ENCODE data around the gene ALPG.
"Not testable (repeated sequence)": the region's sequence is repeated elsewhere in the genome, so short reads cannot be mapped to it uniquely, and the experiment has no call there.

ALPG gene

DNA sequence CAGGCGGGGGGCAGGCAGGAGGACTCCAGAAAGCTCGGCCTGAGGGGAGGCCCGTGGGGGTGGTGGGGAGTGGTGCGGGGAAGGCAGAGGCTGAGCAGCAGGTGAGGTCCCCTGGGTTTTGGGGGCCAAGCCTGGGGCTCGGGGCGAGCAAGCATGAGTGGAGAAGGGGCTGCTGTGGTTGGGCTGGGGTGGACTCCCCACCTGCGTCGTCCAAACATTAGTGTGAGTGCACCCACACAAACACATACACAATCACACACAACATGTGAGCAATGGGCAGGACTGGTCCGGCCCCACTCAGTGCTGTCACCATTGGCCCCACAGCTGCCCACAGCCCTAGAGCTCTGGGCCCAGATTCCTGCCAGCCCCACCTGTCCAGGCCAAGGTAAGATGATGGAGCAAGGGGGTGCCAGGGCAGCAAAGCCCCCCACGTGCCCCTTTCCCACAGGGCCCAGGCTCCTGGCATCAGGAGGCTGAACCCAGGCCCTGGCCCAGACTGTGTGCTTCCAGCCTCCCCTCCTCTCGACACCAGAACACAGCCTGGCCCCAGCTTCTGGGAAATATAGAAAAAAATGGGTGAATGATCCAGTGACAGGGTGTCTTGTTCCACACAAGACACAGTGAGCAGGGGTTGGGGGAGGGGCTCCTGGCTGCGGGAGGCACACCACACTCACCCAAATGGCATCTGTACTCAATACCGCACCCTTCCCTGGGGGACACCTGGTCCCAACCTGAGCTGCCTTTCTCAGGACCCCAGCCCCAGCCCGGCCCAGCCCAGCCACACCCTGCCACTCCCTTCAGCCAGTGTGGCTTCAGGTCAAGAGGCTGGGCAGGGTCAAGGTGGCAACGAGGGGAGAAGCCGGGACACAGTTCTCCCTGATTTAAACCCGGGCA, 28.6 kb upstream of the ALPG start:
- DNase-seq = peak; percentile 81

DNA sequence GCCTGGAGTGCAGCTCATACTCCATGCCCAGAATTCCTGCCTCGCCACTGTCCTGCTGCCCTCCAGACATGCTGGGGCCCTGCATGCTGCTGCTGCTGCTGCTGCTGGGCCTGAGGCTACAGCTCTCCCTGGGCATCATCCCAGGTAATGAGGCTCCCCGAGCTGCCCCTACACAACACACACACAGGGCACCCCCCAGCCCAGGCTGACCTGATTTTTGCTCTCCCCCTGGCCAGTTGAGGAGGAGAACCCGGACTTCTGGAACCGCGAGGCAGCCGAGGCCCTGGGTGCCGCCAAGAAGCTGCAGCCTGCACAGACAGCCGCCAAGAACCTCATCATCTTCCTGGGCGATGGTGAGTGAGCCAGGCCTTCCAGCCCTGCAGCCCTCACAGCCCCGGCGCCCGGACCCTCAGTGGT, 27.9 kb upstream of the ALPG start, which contains the start of gene ALPP:
Gene ALPP, plus strand, starts transcription at position 17 of the 417 bp plus-strand sequence. Its CDS starts 52 bp downstream, at position 69.
- DNase-seq = not testable (repeated sequence)

DNA sequence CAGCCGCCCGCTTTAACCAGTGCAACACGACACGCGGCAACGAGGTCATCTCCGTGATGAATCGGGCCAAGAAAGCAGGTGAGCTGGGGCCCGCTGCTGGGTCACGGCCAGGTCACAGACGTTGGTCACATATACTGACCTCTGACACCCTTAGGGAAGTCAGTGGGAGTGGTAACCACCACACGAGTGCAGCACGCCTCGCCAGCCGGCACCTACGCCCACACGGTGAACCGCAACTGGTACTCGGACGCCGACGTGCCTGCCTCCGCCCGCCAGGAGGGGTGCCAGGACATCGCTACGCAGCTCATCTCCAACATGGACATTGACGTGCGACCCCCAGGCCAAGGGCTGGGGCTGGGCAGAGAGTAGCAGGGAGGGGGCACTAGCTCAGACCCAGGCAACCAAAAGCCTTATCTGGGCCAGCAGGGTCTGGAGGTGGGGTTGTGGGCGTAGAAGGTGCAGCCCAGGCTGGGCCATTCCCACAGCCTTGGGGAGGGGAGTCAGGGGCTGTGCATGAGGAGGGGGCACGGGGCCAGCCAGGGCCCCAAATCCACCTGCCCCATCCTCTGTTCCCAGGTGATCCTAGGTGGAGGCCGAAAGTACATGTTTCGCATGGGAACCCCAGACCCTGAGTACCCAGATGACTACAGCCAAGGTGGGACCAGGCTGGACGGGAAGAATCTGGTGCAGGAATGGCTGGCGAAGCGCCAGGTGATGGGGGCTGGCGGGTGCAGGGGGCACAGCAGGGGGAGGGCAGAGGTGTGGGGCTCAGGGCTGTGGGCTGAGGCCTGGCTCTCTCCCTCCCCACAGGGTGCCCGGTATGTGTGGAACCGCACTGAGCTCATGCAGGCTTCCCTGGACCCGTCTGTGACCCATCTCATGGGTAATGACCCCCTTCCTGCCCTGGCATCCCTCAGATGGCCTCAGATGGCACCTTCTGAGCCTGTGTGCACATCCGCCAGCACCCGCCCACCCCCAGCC, 26.7 kb upstream of the ALPG start:
- DNase-seq = not testable (repeated sequence)

DNA sequence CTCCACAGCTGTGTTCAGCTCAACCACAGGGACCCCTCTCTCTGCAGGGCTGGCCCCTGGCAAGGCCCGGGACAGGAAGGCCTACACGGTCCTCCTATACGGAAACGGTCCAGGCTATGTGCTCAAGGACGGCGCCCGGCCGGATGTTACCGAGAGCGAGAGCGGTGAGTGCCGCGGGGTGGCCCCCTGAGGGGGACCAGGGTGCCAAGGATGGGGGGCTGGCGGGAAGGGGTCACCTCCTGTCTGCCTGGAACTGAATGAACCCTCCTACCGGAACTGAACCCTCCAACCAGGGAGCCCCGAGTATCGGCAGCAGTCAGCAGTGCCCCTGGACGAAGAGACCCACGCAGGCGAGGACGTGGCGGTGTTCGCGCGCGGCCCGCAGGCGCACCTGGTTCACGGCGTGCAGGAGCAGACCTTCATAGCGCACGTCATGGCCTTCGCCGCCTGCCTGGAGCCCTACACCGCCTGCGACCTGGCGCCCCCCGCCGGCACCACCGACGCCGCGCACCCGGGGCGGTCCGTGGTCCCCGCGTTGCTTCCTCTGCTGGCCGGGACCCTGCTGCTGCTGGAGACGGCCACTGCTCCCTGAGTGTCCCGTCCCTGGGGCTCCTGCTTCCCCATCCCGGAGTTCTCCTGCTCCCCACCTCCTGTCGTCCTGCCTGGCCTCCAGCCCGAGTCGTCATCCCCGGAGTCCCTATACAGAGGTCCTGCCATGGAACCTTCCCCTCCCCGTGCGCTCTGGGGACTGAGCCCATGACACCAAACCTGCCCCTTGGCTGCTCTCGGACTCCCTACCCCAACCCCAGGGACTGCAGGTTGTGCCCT, 25.2 kb upstream of the ALPG start:
- not testable (repeated sequence) for DNase-seq

DNA sequence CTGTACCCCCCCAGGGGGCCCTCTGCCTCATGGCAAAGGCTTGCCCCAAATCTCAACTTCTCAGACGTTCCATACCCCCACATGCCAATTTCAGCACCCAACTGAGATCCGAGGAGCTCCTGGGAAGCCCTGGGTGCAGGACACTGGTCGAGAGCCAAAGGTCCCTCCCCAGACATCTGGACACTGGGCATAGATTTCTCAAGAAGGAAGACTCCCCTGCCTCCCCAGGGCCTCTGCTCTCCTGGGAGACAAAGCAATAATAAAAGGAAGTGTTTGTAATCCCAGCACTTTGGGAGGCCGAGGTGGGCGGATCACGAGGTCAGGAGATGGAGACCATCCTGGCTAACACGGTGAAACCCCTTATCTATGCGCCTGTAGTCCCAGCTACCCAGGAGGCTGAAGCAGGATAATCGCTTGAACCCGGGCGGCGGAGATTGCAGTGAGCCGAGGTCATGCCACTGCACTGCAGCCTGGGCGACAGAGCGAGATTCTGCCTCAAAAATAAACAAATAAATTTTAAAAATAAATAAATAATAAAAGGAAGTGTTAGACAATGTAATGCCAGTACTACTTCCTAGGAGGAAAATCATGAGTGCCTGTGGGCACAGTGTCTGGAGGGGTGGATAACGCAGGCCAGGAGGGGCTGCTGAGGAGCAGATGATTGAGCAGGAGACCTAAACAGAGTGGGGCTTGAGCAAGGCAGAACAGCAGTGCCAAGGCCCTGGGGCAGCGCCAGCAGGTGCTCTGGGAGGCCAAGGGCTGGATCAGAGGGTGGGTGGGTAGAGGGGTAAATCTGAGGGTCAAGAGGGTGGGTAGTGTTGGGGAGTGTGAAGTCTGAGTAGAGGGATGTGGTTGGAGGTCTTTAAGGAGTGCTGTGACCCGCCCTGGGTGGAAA, 24.1 kb upstream of the ALPG start:
- DNase-seq = no peak

DNA sequence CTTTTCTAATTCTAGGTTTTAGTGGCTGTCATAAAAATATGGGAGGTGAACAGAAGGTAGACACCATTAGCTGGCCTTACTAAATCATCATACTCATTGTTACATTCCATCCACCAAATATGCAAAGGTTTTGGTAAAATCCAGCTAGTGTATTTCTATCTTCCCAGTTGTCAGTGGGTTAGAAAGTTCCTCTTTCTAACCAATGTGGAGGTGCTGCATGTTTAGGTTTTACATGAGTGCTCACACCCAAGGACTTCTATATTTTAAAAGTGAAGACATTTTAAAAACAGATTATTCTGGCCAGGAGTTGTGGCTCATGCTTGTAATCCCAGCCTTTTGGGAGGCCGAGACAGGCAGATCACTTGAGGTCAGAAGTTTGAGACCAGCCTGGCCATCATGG, 22.2 kb upstream of the ALPG start:
- DNase-seq = no peak

DNA sequence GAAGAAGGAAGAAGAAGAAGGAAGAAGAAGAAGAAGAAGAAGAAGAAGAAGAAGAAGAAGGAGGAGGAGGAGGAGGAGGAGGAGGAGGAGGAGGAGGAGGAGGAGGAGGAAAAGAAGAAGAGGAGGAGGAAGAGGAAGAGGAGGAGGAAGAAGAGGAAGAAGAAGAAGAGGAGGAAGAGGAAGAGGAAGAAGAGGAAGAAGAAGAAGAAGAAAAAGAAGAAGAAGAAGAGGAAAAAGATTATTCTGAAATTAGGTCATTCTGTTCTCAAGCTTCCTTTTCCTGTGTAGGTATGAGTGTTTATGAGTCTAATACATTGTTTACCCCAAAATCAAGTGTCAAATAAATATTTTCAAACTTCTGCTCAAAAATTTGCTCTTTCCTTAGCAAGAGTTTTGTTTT, 21.6 kb upstream of the ALPG start:
- not testable (repeated sequence) for DNase-seq

DNA sequence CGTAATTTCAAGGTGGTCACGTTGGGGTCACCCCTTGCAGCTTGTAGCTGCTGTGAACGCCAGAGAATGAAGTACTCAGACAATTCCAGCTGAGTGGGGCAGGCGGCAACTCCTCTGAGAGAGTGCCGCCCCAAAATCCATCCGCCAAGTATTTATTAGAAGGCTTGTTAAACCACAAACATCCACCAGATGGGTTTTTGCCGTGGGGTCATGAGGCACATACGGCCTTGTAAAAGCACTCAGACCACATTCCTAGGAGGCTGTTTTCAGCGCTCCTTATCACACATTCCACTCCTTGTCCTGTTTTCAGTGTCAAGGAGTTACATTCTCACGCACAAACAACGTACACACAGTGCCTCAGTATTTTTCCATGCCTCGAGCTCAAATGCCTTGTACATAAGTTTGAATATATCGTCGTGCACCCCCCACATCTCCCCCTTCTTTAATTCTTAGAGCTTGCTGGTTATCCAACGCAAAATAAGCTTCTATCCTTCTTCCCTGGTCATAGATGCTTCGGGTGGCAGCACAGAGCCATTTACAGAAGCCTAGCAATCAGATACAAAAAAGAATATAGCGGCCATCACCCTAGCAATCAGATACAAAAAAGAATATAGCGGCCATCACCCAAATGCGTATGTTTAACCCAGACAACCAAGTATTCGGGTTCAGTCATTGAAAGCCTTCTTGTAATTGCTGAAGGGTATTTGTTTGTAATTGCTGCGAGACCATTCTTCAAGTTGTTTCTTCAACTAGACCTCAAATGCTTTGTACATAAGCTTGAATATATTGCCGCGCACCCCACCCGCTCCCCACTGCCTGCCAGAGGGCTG, 20.8 kb upstream of the ALPG start:
- DNase-seq = peak; percentile 98

DNA sequence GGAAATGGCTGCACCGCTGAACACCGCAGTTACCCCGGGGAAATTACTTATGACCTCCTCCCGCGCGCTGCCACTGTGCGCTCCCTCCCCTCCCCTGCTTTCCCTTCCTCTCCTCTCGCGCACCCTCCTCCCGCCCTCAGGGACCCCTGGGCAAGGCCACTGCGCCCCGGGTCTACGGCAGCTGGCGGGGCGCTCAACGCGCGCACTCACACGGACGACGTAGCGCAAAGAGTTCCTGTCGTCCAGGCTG, 20.2 kb upstream of the ALPG start:
- peak; percentile 81 for DNase-seq

DNA sequence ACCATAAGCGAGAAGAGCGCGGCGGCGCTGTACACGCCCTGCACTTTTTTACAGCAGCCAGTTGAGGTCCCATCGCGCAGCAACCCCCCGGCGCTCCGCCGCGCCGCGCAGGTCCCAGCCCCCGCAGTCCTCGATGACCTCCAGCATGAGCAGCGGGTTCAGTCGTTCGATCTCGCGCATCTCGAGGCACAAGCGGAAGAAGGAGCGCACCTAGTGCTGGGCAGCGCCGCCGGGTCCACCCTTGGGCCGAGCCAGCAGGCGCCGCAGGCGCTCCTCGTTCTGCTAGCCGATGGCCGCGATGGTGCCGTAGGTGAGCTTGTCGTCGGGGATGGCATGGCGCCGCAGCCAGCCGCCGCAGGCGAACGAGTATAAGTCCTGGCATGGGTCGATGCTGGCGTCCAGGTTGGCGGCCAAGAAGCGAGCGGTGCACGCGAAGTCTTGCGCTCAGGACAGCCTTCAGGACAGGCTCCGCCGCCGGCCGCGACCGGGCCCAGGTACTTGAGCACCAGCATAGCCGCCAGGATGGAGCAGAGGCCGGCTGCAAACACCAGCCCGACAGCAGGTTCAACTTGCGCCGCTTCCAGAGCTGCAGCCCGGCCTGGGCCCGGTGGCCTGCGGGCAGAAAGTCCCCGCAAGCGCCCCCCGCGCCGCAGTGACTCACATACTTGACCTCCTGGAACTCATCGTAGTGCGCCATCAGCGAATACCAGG, 19.7 kb upstream of the ALPG start:
- peak; percentile 91 for DNase-seq

DNA sequence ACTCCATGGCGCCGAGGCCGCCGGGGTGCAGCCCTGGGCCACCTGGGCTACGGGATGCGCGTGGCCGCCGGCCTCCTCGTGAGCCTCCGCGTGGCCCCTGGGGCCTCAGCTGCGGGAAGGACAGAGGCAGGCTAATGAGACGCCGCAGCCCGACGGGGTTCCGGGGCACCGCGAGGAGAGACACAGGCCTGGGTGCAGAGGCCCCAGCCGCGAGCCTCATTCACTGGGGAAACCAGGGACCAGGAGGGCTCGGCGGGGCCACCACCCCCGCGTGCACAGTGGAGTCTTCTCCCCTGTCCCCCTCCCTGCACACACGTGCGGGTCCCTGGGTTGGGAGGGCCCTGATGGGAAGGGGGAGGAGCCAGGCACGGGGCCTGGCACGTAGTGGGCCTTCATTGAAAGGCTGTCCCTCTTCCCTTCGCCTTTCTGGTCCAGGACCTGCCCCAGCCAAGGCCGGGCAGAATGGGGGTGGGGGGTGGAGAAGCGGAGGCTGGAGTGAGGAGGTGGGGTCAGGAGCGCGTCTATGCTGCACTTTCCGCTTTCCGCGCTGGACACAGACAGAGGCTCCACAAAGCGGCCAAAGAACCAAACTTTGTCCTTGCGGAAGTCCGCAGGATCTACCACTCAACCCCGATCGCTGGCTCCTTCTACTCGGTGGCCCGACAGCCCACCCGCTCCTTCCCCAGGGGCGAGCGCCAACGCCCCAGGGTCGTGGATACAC, 19.0 kb upstream of the ALPG start:
- peak; percentile 79 for DNase-seq

DNA sequence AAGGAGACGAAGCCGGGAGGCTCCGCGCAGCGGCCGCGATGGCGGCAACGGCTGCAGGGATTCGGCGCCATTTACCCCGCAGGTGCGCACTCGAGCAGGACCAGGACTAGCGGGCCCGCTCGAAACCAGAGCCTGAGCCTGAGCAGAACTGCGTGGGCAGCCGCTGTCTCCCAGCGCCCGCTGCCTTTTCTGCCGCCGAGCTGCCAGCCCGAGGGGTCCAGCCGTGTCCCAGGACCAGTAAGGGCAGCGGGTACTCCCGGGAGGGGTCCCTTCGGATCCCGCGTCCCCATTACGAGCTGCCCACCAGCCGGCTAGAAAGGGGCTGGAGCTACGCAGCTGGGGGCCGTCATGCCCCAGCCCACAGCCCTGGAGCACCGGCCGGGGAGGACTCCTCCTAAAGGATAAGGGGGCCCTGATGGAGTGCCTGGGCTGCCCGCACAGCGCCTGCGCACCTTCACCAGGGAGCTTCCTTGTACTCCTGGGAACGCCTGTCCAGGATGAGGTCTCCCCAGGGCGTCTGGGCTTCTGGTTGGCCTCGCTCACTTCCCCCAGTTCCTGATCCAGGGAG, 18.2 kb upstream of the ALPG start:
- no peak for DNase-seq

DNA sequence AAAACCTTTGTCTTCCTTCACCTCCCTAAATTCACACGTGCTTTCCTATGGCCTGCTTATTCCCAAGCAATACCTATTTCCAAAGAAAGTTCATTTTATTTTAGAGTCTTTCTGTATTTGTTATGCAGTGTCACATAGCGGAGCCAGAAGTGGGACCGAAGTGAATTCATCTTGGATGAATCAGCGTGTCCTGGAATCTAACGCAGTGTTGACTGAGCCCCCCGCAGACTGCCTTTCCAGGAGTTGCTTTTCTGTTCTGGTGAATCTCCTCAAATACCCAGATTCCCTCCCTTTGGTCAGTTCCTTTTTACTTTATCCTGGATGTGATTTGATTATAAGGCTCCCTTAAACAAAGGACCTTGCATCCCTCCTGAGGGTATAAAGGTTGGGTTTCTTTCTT, 17.3 kb upstream of the ALPG start:
- peak; percentile 78 for DNase-seq

DNA sequence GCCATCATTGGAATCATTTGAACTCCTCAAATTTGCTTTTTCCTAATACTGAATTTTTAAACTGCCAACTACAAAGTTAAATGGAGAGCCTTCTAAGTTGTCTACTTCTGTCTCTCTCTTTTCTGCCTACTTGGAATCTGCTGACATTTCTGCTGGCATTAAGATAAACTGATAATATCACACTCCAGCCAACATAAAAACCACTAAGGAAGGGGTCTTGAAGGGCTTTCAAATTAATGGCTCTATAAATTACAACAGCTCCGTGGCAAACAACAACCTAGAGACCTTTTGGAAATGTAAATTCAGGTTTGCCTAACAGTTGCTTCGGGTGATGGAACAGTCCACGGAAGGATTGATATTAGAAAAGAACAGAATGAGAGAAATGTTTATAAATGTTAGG, 16.0 kb upstream of the ALPG start:
- no peak for DNase-seq

DNA sequence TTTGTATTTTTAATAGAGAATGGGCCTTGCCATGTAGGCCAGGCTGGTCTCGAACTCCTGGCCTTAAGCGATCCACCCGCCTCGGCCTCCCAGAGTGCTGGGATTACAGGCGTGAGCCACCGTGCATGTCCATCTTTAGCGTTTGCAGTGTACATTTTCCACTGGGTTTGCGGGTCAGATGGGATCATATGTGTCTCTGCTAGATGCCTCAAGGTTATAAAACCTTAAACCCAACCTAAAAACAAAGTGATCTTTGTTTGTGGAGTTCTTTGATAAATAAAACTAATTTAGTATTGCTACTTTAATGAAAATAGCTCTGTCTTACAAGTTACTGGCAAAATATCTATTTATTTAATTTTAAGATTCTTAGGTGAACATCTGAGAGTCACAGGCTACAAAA, 13.1 kb upstream of the ALPG start:
- DNase-seq = no peak

DNA sequence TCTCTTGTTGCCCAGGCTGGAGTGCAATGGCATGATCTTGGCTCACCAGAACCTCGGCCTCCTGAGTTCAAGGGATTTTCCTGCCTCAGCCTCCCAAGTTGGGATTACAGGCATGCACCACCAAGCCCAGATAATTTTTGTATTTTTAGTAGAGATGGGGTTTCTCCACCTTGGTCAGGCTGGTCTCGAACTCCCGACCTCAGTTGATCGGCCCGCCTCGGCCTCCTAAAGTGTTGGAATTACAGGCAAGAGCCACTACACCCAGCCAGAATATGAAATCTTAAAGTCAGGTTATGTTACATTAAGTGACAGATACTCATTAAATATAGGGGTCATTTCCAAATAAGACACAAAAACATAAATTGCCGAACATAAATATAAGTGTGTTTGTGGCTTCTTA, 12.2 kb upstream of the ALPG start:
- not testable (repeated sequence) for DNase-seq

DNA sequence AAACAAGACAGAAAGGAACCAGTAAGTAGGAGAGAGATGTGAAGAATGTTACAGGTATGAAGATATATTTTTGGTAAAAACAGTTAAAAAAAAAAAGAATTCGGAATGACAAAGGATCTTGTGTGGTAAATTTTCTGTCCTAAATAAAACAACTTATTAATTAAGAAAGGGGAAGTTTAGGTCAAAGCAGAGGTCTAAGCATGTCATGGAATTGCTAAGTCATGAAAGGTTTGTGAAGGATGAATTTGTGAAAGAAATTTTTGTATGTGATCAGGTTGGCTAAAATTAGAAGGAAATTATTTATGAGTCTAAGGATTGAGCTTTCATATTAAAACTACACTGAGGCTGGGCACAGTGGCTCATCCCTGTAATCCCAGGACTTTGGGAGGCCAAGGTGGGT, 11.1 kb upstream of the ALPG start:
- DNase-seq = no peak

DNA sequence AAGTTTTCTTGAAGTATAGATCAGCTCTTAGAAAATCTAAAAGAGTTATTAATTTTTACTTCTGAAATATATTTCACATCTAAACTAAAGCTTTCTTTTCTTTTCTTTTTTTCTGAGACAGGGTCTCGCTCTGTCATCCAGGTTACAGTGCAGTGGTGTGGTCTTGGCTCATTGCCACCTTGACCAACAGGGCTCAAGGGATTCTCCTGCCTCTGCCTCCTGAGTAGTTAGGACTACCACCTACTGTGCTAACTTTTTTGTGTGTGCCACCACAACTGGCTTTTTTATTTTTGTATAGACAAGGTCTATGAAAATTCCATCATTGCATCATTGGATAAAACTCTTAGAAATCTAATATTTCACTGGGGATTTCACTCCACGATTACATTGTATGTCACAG, 10.0 kb upstream of the ALPG start:
- DNase-seq = no peak

Data from islet precursor cell (in vitro differentiated cells).